Esophagus squamous epithelium (tissue), 4 donors: ENCODE measurements around the gene ASAP2.

ENCODE experiments used
- POLR2A ChIP-seq, 4 donors: fragments of 450-650 bp; IDR thresholded peaks; one replicate each; pipeline ENCODE4 v1.6.1; 2017; ENCODE audit warnings: antibody characterized with exemption in 4 of 4, mild to moderate bottlenecking in 4 of 4, moderate library complexity in 3 of 4
- TF ChIP-seq, protein P1 (sequence below), 6 experiments: fragments of 450-650 bp in 4 of 6; fragments of 200-600 bp in 2 of 6; sonication (generic) in 2 of 6; IDR thresholded peaks; one replicate each; pipeline ENCODE4 v1.5.1; 2016 to 2019; ENCODE audit warnings: antibody characterized with exemption in 6 of 6, mild to moderate bottlenecking in 4 of 6, moderate library complexity in 4 of 6

- TF ChIP-seq POLR2A (IDR thresholded peaks at IDR 0.05) = no peak
- TF ChIP-seq, protein P1, sequence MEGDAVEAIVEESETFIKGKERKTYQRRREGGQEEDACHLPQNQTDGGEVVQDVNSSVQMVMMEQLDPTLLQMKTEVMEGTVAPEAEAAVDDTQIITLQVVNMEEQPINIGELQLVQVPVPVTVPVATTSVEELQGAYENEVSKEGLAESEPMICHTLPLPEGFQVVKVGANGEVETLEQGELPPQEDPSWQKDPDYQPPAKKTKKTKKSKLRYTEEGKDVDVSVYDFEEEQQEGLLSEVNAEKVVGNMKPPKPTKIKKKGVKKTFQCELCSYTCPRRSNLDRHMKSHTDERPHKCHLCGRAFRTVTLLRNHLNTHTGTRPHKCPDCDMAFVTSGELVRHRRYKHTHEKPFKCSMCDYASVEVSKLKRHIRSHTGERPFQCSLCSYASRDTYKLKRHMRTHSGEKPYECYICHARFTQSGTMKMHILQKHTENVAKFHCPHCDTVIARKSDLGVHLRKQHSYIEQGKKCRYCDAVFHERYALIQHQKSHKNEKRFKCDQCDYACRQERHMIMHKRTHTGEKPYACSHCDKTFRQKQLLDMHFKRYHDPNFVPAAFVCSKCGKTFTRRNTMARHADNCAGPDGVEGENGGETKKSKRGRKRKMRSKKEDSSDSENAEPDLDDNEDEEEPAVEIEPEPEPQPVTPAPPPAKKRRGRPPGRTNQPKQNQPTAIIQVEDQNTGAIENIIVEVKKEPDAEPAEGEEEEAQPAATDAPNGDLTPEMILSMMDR (IDR thresholded peaks at IDR 0.05) = no peak
These were observed 68.2 kb downstream of the ASAP2 start for GRCh38 chr2:9274701-9275343.
